ENCODE data around the gene PCCA. TPM values are rescaled to one million over a fixed set of nuclear protein-coding genes. Genes with fewer than 3 reads are reported as not detected.
"Not testable (repeated sequence)": the region's sequence is repeated elsewhere in the genome, so short reads cannot be mapped to it uniquely, and the experiment has no call there.

PCCA gene
- total RNA-seq, 1 donor from 2014 or later, result 33.3 TPM

DNA sequence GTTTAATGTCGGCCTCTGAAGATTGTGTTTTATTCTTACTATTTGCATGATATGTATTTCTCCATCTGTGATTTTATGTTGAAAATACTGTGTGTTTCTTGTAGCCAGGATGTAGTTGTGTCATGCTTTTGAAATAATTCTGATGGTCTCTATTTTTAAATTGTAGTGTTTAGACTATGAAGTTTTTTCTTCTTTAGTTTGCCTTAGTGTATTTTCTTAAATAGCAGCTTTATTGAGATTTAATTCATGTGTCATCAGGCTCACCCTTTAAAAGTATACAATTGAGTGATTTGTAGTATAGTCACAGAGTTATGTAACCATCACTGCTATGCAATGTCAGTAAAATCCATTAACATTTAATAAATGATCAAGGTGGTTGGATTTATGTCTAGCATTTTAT, 74.5 kb downstream of the PCCA start:
- Mint-ChIP-seq H3K36me3 (ENCODE audit: low read depth, unreplicated experiment) (no peaks in the 10 kb centered on the region), H3K9me3 (ENCODE audit: unreplicated experiment) (no peaks in the 10 kb centered on the region), H3K4me1 (ENCODE audit: unreplicated experiment) (peaks cover 7% of the 10 kb centered on the region), H3K27me3 (ENCODE audit: unreplicated experiment) (peaks cover 2% of the 10 kb centered on the region), H3K4me3 (ENCODE audit: unreplicated experiment) (no peak overlapping the region), H3K27ac (ENCODE audit: unreplicated experiment) (no peak overlapping the region)
- no peak for DNase-seq (ENCODE audit: low spot score)
- TF ChIP-seq, protein P1, sequence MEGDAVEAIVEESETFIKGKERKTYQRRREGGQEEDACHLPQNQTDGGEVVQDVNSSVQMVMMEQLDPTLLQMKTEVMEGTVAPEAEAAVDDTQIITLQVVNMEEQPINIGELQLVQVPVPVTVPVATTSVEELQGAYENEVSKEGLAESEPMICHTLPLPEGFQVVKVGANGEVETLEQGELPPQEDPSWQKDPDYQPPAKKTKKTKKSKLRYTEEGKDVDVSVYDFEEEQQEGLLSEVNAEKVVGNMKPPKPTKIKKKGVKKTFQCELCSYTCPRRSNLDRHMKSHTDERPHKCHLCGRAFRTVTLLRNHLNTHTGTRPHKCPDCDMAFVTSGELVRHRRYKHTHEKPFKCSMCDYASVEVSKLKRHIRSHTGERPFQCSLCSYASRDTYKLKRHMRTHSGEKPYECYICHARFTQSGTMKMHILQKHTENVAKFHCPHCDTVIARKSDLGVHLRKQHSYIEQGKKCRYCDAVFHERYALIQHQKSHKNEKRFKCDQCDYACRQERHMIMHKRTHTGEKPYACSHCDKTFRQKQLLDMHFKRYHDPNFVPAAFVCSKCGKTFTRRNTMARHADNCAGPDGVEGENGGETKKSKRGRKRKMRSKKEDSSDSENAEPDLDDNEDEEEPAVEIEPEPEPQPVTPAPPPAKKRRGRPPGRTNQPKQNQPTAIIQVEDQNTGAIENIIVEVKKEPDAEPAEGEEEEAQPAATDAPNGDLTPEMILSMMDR (IDR thresholded peaks at IDR 0.05; ENCODE audit: unreplicated experiment), result no peak

DNA sequence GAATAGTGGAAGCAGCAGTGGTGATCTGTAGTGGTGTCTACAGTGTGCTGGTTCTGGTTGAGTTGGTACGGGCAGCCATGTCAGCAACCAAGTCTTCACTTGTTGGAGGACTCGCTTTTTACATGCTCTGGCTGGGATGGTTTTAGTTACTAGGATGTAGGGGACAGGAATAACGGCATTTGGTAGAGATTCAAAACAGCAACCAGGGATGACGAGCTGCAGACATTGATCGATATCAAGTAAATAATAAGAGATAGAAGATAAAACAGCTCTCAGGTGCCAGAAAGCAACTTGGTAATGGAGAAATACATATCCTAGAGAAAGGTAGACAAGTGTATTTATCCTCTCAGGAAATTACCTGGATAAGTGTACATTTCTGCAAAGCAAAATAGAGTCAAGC, 84.3 kb downstream of the PCCA start:
- H3K4me3 Mint-ChIP-seq (ENCODE audit: unreplicated experiment), result no peak overlapping the region
- no peaks in the 10 kb centered on the region for H3K27me3 Mint-ChIP-seq (ENCODE audit: unreplicated experiment)
- peaks cover 10% of the 10 kb centered on the region for H3K36me3 Mint-ChIP-seq (ENCODE audit: low read depth, unreplicated experiment)
- DNase-seq (ENCODE audit: low spot score), result no peak
- peaks cover under 1% of the 10 kb centered on the region for H3K4me1 Mint-ChIP-seq (ENCODE audit: unreplicated experiment)
- no peaks in the 10 kb centered on the region for H3K9me3 Mint-ChIP-seq (ENCODE audit: unreplicated experiment)
- H3K27ac Mint-ChIP-seq (ENCODE audit: unreplicated experiment), result no peak overlapping the region
- TF ChIP-seq, protein P1 (IDR thresholded peaks at IDR 0.05; ENCODE audit: unreplicated experiment), result no peak

DNA sequence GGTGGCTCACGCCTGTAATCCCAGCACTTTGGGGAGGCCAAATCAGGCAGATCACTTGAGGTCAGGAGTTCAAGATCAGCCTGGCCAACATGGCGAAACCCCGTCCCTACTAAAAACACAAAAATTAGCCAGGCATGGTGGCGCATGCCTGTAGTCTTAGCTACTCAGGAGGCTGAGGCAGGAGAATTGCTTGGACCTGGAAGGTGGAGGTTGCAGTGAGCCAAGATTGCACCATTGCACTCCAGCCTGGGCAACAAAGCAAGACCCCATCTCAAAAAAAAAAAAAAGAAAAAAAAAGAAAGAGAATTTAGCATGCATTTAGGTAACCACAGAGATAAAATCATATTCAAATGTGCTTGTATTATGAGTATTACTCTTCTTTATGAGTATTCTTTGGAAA, 85.6 kb downstream of the PCCA start:
- not testable (repeated sequence) for H3K27ac Mint-ChIP-seq (ENCODE audit: unreplicated experiment); H3K4me1 Mint-ChIP-seq (ENCODE audit: unreplicated experiment); DNase-seq (ENCODE audit: low spot score); H3K36me3 Mint-ChIP-seq (ENCODE audit: low read depth, unreplicated experiment); H3K27me3 Mint-ChIP-seq (ENCODE audit: unreplicated experiment); H3K9me3 Mint-ChIP-seq (ENCODE audit: unreplicated experiment); H3K4me3 Mint-ChIP-seq (ENCODE audit: unreplicated experiment)

DNA sequence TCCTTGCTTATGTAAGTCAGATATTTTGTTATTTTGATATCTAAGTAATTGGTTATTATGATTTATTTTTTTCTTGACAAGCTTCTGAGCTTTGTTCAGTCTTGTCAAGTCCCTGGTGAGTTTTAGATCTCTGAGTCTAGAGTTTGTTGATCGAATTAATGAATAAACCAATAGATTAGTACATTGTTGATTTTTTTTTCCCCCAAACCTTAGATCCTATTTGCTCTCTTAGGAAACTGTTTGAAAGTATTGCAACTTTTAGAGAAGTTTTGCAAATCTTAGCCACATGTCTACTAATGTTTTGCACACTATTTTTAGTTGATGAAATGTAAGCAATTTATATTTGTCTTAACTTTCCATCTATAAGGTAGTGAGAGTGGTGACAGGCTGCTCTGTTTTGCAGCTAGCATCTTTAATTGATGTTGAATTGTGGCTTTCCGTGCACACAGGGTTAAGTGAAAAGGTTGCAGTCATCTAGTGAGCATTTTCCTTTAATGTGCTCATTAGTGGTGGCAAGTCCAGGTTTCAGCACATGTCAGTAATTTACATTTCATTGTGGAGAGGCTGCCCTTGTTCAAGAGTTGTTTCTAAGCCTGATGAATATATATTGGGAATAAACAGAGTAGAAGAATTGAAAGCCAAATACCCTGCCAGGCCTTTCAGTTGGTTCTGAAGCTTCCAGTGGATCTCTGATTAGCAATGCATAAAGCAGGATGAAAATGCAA, 86.3 kb downstream of the PCCA start:
- H3K4me3 Mint-ChIP-seq (ENCODE audit: unreplicated experiment), result no peak overlapping the region
- TF ChIP-seq, protein P1 (IDR thresholded peaks at IDR 0.05; ENCODE audit: unreplicated experiment), result no peak
- no peak overlapping the region for H3K27ac Mint-ChIP-seq (ENCODE audit: unreplicated experiment)

DNA sequence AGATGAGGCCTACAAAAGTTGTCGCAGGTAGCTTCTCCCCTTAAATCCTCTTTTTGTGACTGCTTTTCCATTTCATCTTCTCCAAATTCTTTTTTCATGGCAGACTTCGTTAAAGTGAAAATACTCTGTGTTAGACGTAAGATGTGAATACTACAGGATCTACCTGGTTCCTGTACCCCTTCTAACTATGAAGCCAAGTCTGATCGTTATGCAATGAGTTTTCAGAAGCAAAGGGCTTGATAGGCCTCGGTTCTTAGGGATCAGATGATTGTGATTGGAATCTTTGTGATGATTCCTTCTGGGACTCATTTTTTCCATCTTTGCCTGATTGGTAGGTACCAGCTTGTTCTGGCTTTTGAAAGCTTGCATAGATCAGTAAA, 86.9 kb downstream of the PCCA start:
- peaks cover 10% of the 10 kb centered on the region for H3K36me3 Mint-ChIP-seq (ENCODE audit: low read depth, unreplicated experiment)
- DNase-seq (ENCODE audit: low spot score), result no peak
- TF ChIP-seq, protein P1 (IDR thresholded peaks at IDR 0.05; ENCODE audit: unreplicated experiment), result no peak
- no peaks in the 10 kb centered on the region for H3K4me1 Mint-ChIP-seq (ENCODE audit: unreplicated experiment)
- no peak overlapping the region for H3K27ac Mint-ChIP-seq (ENCODE audit: unreplicated experiment)
- H3K4me3 Mint-ChIP-seq (ENCODE audit: unreplicated experiment), result no peak overlapping the region
- H3K27me3 Mint-ChIP-seq (ENCODE audit: unreplicated experiment), result no peaks in the 10 kb centered on the region
- H3K9me3 Mint-ChIP-seq (ENCODE audit: unreplicated experiment), result no peaks in the 10 kb centered on the region

More for the DNA sequence above, 86.3 kb downstream of the PCCA start:
- peaks cover 10% of the 10 kb centered on the region for H3K36me3 Mint-ChIP-seq (ENCODE audit: low read depth, unreplicated experiment)
- no peak for DNase-seq (ENCODE audit: low spot score)
- no peaks in the 10 kb centered on the region for H3K4me1 Mint-ChIP-seq (ENCODE audit: unreplicated experiment)
- H3K9me3 Mint-ChIP-seq (ENCODE audit: unreplicated experiment), result no peaks in the 10 kb centered on the region
- H3K27me3 Mint-ChIP-seq (ENCODE audit: unreplicated experiment), result no peaks in the 10 kb centered on the region

Measured in endothelial cell (in vitro differentiated cells).